Keratinocyte (primary cell): ENCODE results near the gene KIF16B. TPM values are rescaled to one million over a fixed set of nuclear protein-coding genes. Genes with fewer than 3 reads are reported as not detected.

Source experiments
- DNase-seq: peaks from one replicate; pipeline ENCODE4 v3.0.0-alpha.2; 2011; ENCODE audit warnings: low read depth, missing footprints, low spot score
- FAIRE-seq: peaks from 2 replicates; lab custom pipeline; 2011; peaks lifted over from hg19 to GRCh38; lab: Jason Lieb, UNC
- H2AFZ ChIP-seq: 2 replicates; pipeline ENCODE4 v1.6.0; 2012; ENCODE audit warnings: low read length, control low read depth, inconsistent platforms; ENCODE audit not compliant: control insufficient read depth
- H3K27ac ChIP-seq: 2 replicates; pipeline ENCODE4 v1.5.1; 2011; ENCODE audit warnings: low read length; ENCODE audit not compliant: control insufficient read depth, insufficient read depth
- H3K27me3 ChIP-seq: 3 replicates; pipeline ENCODE4 v1.6.0; 2011; ENCODE audit warnings: low read length; ENCODE audit not compliant: control insufficient read depth, insufficient read depth; ENCODE audit errors: extremely low read depth
- H3K36me3 ChIP-seq, 2 experiments: 2 replicates in 1 of 2; 3 replicates in 1 of 2; pipeline ENCODE4 v1.5.1; 2011; ENCODE audit warnings: low read length in 2 of 2, mild to moderate bottlenecking in 1 of 2; ENCODE audit not compliant: control insufficient read depth in 2 of 2, insufficient read depth in 2 of 2; ENCODE audit errors: extremely low read depth in 1 of 2
- H3K4me1 ChIP-seq: 3 replicates; pipeline ENCODE4 v1.5.1; 2011; ENCODE audit warnings: low read length; ENCODE audit not compliant: control insufficient read depth, insufficient read depth; ENCODE audit errors: extremely low read depth
- H3K4me2 ChIP-seq: 3 replicates; pipeline ENCODE4 v1.6.0; 2011; ENCODE audit warnings: low read depth, low read length; ENCODE audit not compliant: control insufficient read depth, insufficient read depth; ENCODE audit errors: extremely low read depth
- H3K4me3 ChIP-seq, 3 experiments: fragments of 200-600 bp in 1 of 3; sonication (generic) in 1 of 3; 2 replicates in 2 of 3; 3 replicates in 1 of 3; pipeline ENCODE4 v1.5.1; 2011 to 2016; ENCODE audit warnings: low read length in 3 of 3, mild to moderate bottlenecking in 3 of 3, control low read depth in 2 of 3, inconsistent platforms in 1 of 3, low read depth in 1 of 3, mixed read lengths in 1 of 3, mixed run types in 1 of 3, moderate library complexity in 1 of 3; ENCODE audit not compliant: control insufficient read depth in 2 of 3, insufficient read depth in 2 of 3; ENCODE audit errors: extremely low read depth in 1 of 3
- H3K79me2 ChIP-seq: 2 replicates; pipeline ENCODE4 v1.6.0; 2012; ENCODE audit warnings: low read length; ENCODE audit not compliant: control insufficient read depth, insufficient read depth
- H3K9ac ChIP-seq: 3 replicates; pipeline ENCODE4 v1.6.0; 2011; ENCODE audit warnings: low read length; ENCODE audit not compliant: control insufficient read depth, insufficient read depth; ENCODE audit errors: extremely low read depth
- H3K9me1 ChIP-seq: 3 replicates; pipeline ENCODE4 v1.6.0; 2011; ENCODE audit warnings: low read length; ENCODE audit not compliant: control insufficient read depth, insufficient read depth; ENCODE audit errors: extremely low read depth
- H3K9me3 ChIP-seq: 2 replicates; pipeline ENCODE4 v1.5.1; 2012; ENCODE audit warnings: low read depth, low read length; ENCODE audit not compliant: control insufficient read depth
- H4K20me1 ChIP-seq: 3 replicates; pipeline ENCODE4 v1.6.0; 2011; ENCODE audit warnings: low read length; ENCODE audit not compliant: control insufficient read depth, insufficient read depth; ENCODE audit errors: extremely low read depth
- CTCF ChIP-seq, 3 experiments: IDR thresholded peaks in 1 of 3; conservative IDR thresholded peaks in 1 of 3; optimal IDR thresholded peaks in 1 of 3; 2 replicates in 2 of 3; 3 replicates in 1 of 3; pipeline versions ENCODE3 to v1.5.1; 2011; ENCODE audit warnings: low read length in 3 of 3, mild to moderate bottlenecking in 3 of 3, moderate library complexity in 2 of 3, control low read depth in 1 of 3, inconsistent platforms in 1 of 3; ENCODE audit not compliant: insufficient read depth in 2 of 3; ENCODE audit errors: extremely low read depth in 1 of 3
- EZH2 ChIP-seq: IDR thresholded peaks from one replicate; pipeline ENCODE4 v1.6.1; 2012; ENCODE audit warnings: inconsistent platforms, mild to moderate bottlenecking, low read length, moderate library complexity
- dilution Hi-C: fragments of 300-500 bp; cut with MboI; formaldehyde crosslinking; loops from one replicate; pipeline ENCODE4 v1.7.0; 2020; ENCODE audit warnings: low sequenced_read_pairs; ENCODE audit not compliant: extremely low pct_ligation_motif_present
- polyA plus RNA-seq, 5 experiments: library from polyadenylated mRNA; depleted of rRNA in 3 of 5; stranded (reverse) in 3 of 5; stranded (forward) in 1 of 5; unstranded in 1 of 5; fragments of >200 nt; gene quantifications; 1 replicate in 1 of 5; 2 replicates in 3 of 5; 3 replicates in 1 of 5; pipeline versions ENCODE4 v1.2.1 to v1.2.3, GENCODE V29; 2011 to 2012; ENCODE audit warnings: missing spikeins in 2 of 5, low read depth in 1 of 5, low replicate concordance in 1 of 5

The KIF16B gene
- polyA plus RNA-seq, 1 donor (not counting 4 experiments of a cell fraction or from before 2014, with no cell fraction given) = 16.1 TPM

GRCh38 chr20:16363506-16364319, 209.5 kb downstream of the KIF16B start:
- dilution Hi-C loops = no loop called here
- H3K36me3 ChIP-seq = peaks cover 0 to 12% of the 10 kb centered on the region in 2 experiments

GRCh38 chr20:16362642-16363041, 210.6 kb downstream of the KIF16B start:
- FAIRE-seq = no peak
- dilution Hi-C loops = no loop called here
- Histone ChIP-seq H3K27me3 (no peaks in the 10 kb centered on the region), H3K4me2 (no peak overlapping the region), H3K4me3 (no peak overlapping the region), H4K20me1 (no peaks in the 10 kb centered on the region), H3K79me2 (no peaks in the 10 kb centered on the region), H3K9ac (no peak overlapping the region), H3K9me1 (no peaks in the 10 kb centered on the region), H3K36me3 (peaks cover 0 to 12% of the 10 kb centered on the region in 2 experiments), H3K4me1 (no peaks in the 10 kb centered on the region), H3K27ac (no peak overlapping the region), H2AFZ (no peak overlapping the region), H3K9me3 (no peaks in the 10 kb centered on the region)
- TF ChIP-seq CTCF (optimal IDR thresholded peaks at IDR 0.05 in 1 of 3, IDR thresholded peaks at IDR 0.05 in 1 of 3, conservative IDR thresholded peaks at IDR 0.05 in 1 of 3; ENCODE audit: extremely low read depth in 1 of 3, insufficient read depth in 2 of 3, low read length in 3 of 3) (no peak), EZH2 (no peak)
- DNase-seq = no peak

More at GRCh38 chr20:16363506-16364319, 209.5 kb downstream of the KIF16B start:
- no peak overlapping the region for H3K4me3 ChIP-seq
- DNase-seq (no peak), FAIRE-seq (no peak)
- H3K27me3 ChIP-seq = no peaks in the 10 kb centered on the region
- no peaks in the 10 kb centered on the region for H3K9me1 ChIP-seq
- H3K79me2 ChIP-seq = no peaks in the 10 kb centered on the region
- no peaks in the 10 kb centered on the region for H4K20me1 ChIP-seq
- no peak overlapping the region for H3K4me2 ChIP-seq
- H3K9ac ChIP-seq = no peak overlapping the region
- H2AFZ ChIP-seq = no peak overlapping the region
- no peak overlapping the region for H3K27ac ChIP-seq
- H3K4me1 ChIP-seq = no peaks in the 10 kb centered on the region
- TF ChIP-seq CTCF (optimal IDR thresholded peaks at IDR 0.05 in 1 of 3, IDR thresholded peaks at IDR 0.05 in 1 of 3, conservative IDR thresholded peaks at IDR 0.05 in 1 of 3; ENCODE audit: extremely low read depth in 1 of 3, insufficient read depth in 2 of 3, low read length in 3 of 3) = no peak
- TF ChIP-seq EZH2 = no peak
- no peaks in the 10 kb centered on the region for H3K9me3 ChIP-seq
